Fibroblast of skin of scalp (primary cell): ENCODE data around the gene MYO5A.
"Not testable (repeated sequence)": the region's sequence is repeated elsewhere in the genome, so short reads cannot be mapped to it uniquely, and the experiment has no call there.

Source experiments
- DNase-seq: peaks from one replicate; pipeline ENCODE4 v3.0.0-alpha.2; 2013

The MYO5A gene

DNA sequence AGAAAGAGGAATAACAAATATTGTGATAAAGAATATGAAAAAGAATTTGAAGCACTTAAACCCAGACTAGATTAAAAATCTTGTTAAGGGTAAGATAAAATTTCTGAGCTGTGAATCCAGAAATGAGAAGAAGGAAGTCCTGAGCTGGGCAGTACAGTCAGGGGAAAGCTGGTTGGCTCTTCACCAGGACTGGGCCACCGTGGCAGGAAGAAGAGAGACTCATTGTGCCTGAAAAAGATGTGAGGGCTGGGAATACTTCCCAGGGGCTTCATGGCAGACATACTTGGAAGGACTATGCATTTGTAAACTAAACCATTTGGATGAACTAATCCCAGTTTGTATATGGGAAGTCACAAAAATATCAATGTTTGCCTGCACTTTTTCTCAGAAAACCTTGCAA is 204.6 kb downstream of the MYO5A start:
- DNase-seq: no peak

DNA sequence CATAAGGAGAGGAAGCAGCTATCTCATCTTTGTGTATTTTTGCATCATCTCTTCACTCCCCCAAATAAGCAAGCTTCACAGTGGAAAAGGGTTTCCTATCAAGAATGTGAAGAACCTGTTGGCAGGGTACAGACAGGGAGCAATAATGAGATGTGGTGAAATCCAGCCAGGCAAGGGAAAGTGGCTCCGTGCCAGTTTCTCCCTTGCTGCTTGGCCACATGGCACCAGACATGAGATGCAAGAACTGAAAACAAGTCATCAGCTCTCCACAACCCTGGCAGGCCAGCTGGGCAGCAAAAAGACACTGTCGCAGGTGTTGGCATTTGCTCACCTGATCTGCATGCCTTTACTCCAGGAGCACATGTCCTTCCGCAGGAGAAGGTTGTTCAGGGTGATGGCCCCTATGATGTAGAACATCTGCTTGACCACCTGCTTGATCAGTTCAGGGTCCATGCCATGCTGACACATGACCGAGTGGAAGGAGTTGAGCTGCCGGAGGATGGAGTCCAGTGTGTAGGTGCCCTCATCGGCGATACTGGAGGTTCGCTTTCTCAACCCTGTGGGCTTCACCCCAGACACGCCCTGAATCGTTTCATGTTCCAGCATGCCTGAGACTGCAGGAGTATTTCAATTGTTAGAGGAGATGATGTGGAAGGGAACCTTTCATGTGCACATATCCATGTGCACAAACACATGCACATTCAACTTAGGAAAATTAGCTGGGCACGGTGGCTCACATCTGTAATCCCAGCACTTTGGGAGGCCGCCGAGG is 209.8 kb downstream of the MYO5A start:
- DNase-seq: no peak

DNA sequence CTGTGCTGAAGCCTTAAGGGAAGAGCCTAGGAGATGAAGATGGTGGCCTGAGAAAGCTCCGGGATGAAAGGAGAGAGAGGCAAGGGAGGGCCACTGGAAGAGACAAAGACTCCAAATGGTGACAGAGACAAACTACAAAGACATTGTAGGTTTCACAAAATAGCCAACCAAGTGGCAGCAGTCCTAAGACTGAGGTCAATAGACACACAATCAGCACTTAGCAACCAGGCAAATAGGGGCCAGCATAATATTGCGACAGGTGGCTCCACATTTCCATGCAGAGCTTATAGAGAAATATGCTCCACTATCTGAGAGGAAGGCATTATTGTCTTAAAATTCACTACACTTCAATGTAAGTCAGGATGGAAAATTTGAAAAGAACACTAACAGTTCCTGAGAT is 211.0 kb downstream of the MYO5A start:
- no peak for DNase-seq

DNA sequence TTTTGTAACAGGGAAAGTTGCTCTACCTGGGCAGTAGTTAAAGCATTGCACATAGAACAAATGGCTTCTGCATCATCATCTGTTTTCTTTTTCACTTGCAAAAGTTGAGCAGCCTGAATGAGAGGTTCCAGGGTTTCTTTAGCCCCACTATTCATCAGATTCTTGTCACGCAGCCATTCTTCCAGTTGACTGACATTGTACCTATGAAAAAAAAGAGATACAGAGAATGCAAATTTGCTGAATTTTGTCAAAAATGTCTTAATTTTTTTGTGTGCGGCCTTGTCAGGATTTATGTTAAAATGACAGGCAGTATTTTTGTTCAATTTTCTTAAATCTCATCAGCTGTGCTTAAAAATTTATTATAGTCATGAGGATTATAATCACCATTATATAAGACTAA is 211.7 kb downstream of the MYO5A start:
- DNase-seq: no peak

DNA sequence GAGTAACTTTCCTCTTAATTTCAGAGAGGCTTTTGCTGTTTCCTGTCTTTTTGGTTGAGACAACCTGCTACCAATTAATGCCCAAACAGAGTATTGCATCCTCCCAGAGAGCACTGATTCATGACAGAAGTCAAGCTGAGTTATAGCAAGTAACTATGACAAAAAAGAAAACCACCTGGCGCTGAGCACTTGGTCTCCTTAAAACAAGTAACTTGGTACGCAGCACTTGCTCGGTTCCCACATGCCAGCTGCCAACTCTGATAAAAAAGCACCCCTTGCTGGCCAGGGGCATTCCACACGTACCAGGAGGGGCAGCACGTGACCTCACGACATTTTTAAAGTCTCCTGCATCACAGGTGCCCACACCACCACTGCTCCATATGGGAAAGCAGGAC is 219.5 kb downstream of the MYO5A start:
- DNase-seq: no peak

DNA sequence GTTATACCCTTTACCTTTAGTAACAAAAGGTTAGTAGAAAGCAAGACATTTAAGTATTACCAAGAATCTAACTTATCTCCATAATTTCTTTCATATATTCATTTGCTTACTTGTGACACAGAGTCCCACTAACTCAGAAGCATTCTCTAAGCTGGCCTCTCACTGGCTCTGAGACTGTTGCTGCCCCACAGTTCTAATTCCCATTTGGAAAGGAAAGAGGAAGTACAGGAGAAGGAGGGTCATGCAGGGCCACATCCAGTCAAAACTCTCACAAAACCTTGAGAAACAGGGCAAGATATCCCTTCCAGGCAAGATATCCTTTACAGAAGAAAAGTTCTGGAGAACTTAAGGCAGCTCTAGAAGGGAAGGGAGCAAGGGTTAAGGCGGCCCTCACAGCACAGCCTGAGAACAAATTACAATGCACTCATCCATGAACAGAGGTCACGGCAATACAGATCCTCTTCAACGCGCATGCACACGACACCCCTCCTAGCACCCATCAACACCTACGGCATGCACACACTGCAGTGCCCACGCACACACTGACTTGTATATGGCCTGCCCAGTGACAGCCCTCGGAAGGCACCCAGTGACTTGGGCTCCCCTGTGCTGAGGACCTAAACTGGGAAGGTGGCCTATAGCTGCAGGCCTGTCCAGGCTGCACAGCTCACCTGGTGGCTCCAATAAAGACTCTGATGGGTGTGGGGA is 220.1 kb downstream of the MYO5A start:
- no peak for DNase-seq

DNA sequence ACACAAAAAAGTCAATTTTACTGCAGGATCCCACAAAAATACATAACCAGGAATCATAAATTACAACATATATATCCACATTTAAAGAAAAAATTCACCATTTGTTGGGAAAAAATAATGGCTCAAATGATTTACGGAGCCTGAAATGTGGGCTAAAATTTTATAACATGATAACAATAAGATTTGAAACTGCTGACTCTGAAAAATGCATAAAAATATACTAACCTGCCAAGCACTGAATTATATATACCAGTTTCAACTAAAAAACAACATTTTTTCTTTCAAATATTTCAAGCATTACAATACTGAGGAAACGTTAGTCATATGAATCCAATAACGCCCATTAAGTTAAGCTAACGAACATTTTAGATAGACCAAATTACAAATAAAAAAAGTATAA is 220.8 kb downstream of the MYO5A start:
- DNase-seq: no peak

DNA sequence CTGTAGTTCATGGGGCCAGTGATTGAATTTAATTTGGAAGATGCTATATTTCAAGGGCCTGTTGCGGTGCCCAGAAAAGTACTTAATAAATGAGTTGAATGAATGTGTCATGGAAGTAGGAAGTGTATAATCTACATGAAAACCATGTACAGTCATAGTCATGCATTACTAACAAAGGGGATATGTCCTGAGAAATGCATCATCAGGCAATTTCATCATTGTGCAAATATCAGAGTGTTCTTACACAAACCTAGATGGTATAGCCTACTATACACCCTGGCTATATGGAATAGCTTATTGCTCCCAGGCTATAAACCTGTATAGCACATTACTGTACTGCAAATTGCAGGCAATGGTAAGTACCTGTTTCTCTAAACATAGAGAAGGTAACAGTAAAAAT is 222.4 kb downstream of the MYO5A start:
- peak; percentile 38 for DNase-seq

DNA sequence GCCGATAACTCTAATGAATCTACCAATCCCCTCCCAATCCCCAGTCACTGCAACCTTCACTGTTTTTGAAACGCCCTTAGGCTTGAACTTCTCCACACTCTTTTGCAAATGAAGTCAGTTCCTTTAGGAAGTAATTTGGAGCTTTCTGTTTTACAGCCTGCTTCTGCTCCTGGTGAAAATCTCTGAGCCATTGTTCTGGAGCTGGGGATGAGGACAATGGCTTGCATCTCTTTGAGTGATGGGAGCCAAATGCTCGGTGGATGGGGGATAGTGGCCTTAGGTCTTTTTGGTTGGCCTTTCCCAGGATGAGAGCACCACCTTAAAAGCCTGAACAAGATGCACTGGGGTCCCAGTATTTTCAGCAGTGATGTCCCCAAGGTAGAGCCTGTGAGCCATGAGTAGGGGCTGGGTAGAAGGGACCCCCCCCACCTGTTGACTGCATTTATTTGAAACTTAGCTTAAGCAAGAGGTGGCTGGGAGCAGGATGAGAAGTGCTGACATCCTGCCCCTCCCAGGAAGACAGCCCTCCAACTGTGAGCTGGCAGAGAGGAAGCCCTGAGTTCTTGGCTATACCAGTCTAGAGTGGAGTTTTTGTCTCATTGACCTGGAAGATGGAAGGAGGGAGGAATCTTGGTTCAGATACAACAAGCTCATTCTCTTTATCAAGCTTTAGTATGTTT is 225.4 kb downstream of the MYO5A start:
- no peak for DNase-seq

DNA sequence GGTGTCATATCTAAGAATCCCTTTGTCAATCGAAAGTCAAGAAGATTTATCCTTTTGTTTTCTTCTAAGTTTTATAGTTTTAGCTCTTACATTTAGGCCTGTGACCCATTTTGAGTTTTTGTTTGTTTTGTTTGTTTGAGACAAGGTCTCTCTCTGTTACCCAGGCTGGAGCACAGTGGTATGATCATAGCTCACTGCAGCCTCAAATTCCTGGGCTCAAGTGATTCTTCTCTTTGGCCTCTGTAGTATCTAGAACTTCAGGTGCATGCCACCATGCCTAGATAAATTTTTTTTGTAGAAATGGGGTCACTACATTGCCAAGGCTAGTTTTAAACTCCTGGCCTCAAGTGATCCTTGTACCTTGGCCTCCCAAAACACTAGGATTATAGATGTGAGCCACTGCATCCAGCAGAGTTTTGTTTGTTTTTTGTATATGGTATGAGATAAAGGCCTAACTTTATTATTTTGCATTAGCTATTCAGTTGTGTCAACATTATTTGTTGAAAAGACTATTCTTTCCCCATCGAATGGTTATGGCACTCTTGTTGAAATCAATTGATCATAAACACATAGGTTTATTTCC is 227.3 kb downstream of the MYO5A start:
- no peak for DNase-seq

DNA sequence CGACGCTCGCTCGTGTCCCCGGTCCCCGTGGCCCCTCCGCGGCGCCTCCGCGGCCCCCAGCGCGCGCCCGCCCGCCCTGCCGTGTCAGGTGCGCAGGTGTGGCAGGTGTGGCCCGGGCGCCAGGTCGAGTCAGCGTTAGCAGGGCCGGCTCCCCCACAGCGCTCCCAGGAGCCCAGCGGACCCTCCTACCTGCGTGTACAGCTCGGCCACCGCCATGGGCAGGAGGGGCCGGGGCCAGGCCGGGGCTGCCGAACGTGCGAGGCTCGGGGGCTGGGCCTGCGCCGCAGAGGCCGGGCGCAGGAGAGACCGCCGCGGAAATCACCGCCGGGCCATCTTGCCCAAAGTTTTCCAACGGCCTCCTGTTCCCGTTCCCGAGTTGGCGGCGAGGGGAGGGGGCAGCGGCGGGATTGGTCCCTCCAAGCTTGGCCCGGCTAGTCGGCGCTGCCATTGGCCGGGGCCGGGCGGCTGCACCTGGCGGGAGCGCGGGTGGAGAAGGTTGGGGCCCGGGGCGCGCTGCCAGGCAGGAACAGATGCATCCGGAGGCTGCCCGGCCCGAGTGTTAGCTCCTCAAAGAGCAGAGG is 233.2 kb downstream of the MYO5A start, which contains the start of gene MYO5C:
MYO5C (minus strand) TSS at position 384 of the 581 bp plus-strand sequence; CDS start at position 216, 168 bp downstream.
- DNase-seq: no peak

DNA sequence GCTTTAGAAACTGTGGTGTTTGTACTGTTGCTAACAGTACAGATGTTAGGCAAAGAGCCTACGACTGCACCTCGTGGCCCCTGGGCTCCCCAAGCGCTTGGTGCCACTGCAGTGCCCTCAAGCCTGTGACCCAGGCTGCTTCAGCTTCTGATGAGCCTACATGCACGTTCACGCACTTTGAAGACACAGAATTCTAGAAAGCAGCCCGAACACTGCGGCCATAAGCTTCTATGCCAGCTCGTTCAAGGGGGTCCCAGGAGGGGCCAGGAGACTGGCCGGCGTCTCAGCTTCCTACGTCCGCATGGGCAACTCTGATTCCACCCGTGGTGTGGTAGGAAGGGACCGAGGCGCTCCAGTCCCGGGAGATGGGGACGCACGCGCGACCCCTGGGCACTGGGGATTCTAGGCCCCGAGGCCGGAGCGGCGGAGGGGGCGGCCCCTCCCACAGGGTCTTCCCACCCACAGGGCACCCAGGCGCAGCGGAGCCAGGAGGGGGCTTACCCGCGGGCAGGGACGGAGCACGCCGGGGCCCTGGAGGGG is 233.7 kb downstream of the MYO5A start:
- no peak for DNase-seq

DNA sequence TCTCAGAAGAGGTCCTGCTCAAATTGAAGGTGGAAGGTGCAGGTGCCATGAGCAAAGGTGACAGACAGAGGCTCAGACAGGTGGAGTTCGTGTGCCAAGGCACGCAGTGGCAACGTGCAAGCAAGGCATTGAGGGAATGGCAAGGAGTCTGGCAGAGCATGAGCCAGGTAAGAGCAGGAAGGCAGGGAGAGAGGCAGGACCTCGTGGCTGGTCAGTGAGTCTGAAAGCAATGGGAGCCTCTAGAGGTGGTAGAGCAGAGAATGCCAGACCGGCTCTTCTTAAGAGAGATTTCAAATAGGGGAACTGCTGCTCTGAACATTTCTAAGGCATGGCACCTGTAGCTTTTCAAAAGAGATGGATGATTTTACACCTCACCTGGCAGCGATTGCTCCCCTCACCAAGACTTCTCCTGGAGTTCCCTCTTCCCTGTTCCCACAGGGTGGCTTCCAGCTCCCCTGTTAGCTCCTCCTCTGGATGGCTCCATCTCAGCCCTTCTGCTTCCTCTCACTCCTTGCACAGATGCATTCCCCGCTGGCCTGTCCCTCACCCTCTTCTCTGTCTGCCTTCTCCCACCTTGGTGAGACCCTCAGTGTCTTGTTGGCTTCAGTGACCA is 235.8 kb downstream of the MYO5A start:
- DNase-seq: no peak

DNA sequence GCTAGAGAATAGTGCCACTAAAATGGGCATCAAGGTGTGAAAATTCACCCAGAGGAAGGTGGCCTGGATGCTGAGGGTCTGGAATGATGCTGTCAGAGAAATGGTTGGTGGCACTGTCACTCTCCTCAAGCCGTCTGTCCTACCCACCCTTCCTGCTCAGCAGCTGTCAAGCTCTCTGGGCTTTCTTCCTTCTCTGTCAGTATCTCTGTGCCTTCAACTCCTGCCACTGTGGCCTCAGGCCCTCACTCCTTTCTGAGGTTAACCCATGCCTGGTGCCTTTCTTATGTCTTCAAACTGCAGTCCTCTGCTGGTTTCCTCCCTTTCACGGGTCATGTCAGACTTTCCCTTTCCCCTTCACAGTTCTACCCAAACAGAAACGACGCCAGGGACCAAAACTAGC is 237.5 kb downstream of the MYO5A start:
- DNase-seq: no peak

DNA sequence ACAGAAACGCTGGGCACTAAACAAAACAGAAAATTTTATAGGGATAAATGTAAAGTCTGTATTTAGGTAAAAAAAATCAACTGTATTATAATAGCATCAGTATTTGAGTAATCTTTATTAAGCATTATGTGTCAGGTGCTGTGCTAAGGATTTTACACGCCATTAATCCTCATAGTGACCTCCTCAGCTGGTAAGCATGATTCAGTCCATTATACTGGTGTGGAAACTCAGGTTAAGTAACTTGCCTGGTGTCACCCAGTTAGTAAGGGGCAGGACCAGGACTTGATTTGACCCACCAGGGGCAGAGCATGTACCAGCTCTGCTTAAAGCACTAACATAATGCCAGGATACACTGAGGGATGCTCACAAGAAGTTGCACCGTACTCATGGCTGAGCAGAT is 237.9 kb downstream of the MYO5A start:
- DNase-seq: no peak

DNA sequence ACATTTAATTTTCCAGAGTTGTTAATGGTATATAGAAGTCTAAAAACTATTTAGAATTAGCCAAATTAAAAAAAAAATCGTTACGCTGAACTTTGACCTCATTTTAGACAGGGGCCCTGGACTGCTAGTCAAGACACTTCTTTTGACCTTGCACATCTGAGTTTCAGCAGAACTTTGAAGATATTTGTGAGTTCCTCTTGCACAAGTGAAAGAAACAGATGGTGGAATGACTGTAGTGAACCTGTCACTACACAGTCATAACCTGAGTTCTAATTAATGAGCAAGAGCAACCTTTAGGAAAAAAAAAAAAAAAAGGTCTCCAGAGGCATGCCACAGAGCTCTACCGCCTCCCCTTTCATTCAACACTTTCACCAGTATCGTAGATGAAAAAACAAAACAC is 238.4 kb downstream of the MYO5A start:
- DNase-seq: no peak

DNA sequence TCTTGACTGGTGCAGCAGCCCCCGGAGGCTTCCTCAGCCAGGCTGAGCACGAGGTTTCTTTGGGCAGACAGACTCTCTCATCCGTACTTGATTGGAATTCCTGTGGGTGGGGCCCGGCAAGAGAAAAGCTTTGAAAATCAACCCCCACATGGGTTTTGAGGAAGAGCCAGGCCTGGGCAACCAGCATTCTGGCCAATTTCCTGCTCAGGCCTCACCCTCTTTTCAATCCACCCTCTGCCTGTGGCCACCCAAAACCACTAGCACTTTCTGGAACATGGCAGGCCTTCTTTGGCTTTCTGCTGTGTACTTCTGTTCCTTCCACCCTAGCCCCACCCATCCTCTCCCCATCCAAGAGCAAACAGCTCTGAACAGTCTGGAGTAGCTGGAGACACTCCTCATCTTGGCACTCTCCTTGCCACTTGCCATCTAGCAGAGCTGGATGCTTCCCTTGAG is 239.0 kb downstream of the MYO5A start:
- no peak for DNase-seq

DNA sequence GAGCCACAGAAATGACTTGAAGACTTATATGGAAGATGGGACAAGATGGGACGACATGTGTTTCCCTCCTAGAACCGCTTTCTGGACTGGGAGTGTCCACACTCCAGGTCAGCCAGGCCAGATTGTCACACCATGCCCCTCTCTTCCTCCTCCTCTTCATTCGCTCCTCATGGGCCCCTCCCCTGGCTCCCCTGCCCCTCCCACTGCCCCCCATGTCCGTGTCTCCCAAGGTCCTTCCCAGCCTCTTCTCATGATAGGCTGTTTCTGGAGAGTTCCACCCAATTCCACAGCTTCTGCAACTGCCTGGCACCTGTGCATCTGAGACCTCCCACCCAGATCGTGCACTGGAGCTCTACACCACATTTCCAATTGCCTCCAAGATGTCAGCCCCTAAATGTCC is 239.7 kb downstream of the MYO5A start:
- DNase-seq: no peak

DNA sequence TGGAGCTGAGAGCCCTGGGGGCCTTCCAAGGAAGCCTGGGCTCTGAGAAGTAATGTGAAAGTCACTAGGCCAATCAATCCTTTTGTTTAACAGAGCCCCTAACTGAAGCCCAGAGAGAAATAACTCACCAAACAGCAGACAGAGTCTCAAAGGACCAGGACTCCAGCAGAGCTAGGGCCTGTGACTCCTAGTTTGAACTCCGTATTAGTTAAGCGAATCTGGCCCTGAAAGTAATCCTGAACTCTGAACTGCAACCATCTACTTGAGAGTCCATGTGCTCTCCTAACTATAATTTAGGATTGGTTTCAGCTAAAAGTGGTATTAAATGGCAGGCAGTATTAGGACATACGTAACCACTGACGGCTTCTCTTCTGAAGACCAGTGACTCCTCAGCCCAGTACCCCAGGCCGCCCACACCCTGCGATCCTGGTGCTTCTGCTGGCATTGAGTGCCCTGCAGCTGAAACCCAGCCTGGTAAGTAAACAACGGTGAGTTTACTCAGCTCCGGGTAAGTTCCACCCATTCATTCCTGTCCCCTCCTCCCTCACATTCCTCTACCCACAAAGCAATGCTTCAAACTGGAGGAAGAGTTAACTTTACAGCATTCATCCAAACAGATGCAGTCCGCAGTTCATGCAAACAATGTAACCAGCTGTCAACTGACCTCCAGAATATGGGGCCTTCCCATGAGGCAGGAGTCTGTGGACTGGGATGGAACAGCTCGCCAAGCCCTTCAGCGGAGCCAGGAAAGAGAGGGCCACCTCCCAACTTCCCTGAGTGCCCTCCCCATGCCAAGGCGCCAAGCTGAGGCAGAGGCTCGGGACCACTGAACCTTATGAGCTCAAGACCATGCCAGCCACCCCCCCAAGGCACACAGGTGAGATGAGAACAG is 240.4 kb downstream of the MYO5A start:
- no peak for DNase-seq

DNA sequence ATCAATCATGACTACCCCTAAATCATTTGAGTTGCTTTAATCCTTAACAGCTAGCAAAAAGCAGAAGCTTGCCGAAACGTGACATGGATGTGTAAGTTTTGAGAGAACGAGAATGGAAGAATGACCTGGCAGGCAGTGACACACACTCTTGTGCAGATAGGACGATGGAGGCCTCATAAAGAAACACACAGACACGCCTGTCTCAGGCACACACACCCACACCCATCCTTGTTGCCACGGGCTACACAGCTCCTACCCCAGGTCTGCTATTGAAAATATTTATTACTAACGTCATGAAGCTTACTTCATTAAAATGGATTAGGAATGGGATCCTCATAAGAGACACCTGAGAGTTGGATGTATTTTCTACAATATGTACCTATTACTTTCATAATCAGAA is 241.6 kb downstream of the MYO5A start:
- no peak for DNase-seq

DNA sequence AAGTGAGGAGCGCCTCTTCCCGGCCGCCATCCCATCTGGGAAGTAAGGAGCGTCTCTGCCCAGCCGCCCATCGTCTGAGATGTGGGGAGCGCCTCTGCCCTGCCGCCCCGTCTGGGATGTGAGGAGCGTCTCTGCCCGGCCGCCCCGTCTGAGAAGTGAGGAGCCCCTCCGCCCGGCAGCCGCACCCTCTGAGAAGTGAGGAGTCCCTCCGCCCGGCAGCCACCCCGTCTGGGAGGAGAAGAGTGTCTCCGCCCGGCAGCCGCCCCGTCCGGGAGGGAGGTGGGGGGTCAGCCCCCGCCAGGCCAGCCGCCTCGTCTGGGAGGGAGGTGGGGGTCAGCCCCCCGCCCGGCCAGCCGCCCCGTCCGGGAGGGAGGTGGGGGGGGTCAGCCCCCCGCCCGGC is 242.7 kb downstream of the MYO5A start:
- DNase-seq: not testable (repeated sequence)
